Globus pallidus (tissue), 1 donor: Measurements from ENCODE around the gene RASD2.

Source experiments
- DNase-seq: peaks from one replicate; pipeline ENCODE4 v3.0.0-alpha.2; 2015; ENCODE audit warnings: low spot score

Gene RASD2

GRCh38 chr22:35582861-35583670 lies 42.4 kb downstream of the RASD2 start:
- DNase-seq, result peak; percentile 56

GRCh38 chr22:35586771-35587170 lies 46.1 kb downstream of the RASD2 start:
- DNase-seq, result no peak

- no peak for DNase-seq
Measured at GRCh38 chr22:35587447-35587870, 46.8 kb downstream of the RASD2 start.

- no peak for DNase-seq
Measured at GRCh38 chr22:35587896-35588295, 47.3 kb downstream of the RASD2 start.

GRCh38 chr22:35589071-35589755 lies 48.6 kb downstream of the RASD2 start:
- DNase-seq, result no peak

- no peak for DNase-seq
Measured at GRCh38 chr22:35589756-35590093, 49.1 kb downstream of the RASD2 start.

GRCh38 chr22:35590634-35591295 lies 50.1 kb downstream of the RASD2 start:
- no peak for DNase-seq

- DNase-seq, result no peak
Measured at GRCh38 chr22:35591714-35592417, 51.2 kb downstream of the RASD2 start.

GRCh38 chr22:35592418-35592967 lies 51.9 kb downstream of the RASD2 start:
- DNase-seq, result no peak

- no peak for DNase-seq
Measured at GRCh38 chr22:35593071-35593890, 52.6 kb downstream of the RASD2 start.

GRCh38 chr22:35593891-35594470 lies 53.4 kb downstream of the RASD2 start:
- no peak for DNase-seq

- no peak for DNase-seq
Measured at GRCh38 chr22:35594686-35595085, 54.1 kb downstream of the RASD2 start.

- peak; percentile 19 for DNase-seq
Measured at GRCh38 chr22:35596821-35597220, 56.2 kb downstream of the RASD2 start.

GRCh38 chr22:35597692-35598395 lies 57.2 kb downstream of the RASD2 start:
- no peak for DNase-seq

GRCh38 chr22:35598396-35598710 lies 57.7 kb downstream of the RASD2 start:
- no peak for DNase-seq

GRCh38 chr22:35599364-35599763 lies 58.7 kb downstream of the RASD2 start:
- no peak for DNase-seq

- DNase-seq, result no peak
Measured at GRCh38 chr22:35600476-35600875, 59.8 kb downstream of the RASD2 start.

GRCh38 chr22:35601013-35601580 lies 60.5 kb downstream of the RASD2 start:
- no peak for DNase-seq

- DNase-seq, result no peak
Measured at GRCh38 chr22:35601743-35602615, 61.3 kb downstream of the RASD2 start.
